Measurements from ENCODE around the gene LHFPL5. TPM values are rescaled to one million over a fixed set of nuclear protein-coding genes. Genes with fewer than 3 reads are reported as not detected.

LHFPL5 gene
- polyA plus RNA-seq, 1 donor = not detected

- no peak for DNase-seq (ENCODE audit: low read depth)
These were observed 10.4 kb upstream of the LHFPL5 start for GRCh38 chr6:35794536-35795452.

- no peak for DNase-seq (ENCODE audit: low read depth)
These were observed 9.6 kb upstream of the LHFPL5 start for GRCh38 chr6:35795453-35796071.

- DNase-seq (ENCODE audit: low read depth) = no peak
These were observed 8.9 kb upstream of the LHFPL5 start for GRCh38 chr6:35796236-35796635.

- no peak for DNase-seq (ENCODE audit: low read depth)
These were observed 7.2 kb upstream of the LHFPL5 start for GRCh38 chr6:35797837-35798526.

GRCh38 chr6:35798706-35799105, 6.4 kb upstream of the LHFPL5 start:
- no peak for DNase-seq (ENCODE audit: low read depth)

- DNase-seq (ENCODE audit: low read depth) = no peak
These were observed 4.0 kb upstream of the LHFPL5 start for GRCh38 chr6:35801148-35801547.

- no peak for DNase-seq (ENCODE audit: low read depth)
These were observed 3.5 kb downstream of the LHFPL5 start for GRCh38 chr6:35808688-35809087.

- no peak for DNase-seq (ENCODE audit: low read depth)
These were observed 4.7 kb downstream of the LHFPL5 start for GRCh38 chr6:35809809-35810208.

- no peak for DNase-seq (ENCODE audit: low read depth)
These were observed 6.0 kb downstream of the LHFPL5 start for GRCh38 chr6:35810971-35811698.

GRCh38 chr6:35811699-35811995, 6.5 kb downstream of the LHFPL5 start:
- no peak for DNase-seq (ENCODE audit: low read depth)

- no peak for DNase-seq (ENCODE audit: low read depth)
These were observed 12.4 kb downstream of the LHFPL5 start for GRCh38 chr6:35817515-35817914.

- DNase-seq (ENCODE audit: low read depth) = no peak
These were observed 18.4 kb downstream of the LHFPL5 start for GRCh38 chr6:35823601-35824000.

GRCh38 chr6:35824552-35825192, 19.5 kb downstream of the LHFPL5 start:
- DNase-seq (ENCODE audit: low read depth) = no peak

- no peak for DNase-seq (ENCODE audit: low read depth)
These were observed 24.2 kb downstream of the LHFPL5 start for GRCh38 chr6:35829306-35829705.

- no peak for DNase-seq (ENCODE audit: low read depth)
These were observed 26.3 kb downstream of the LHFPL5 start for GRCh38 chr6:35831257-35832007.

GRCh38 chr6:35833536-35833935, 28.4 kb downstream of the LHFPL5 start:
- DNase-seq (ENCODE audit: low read depth) = no peak

GRCh38 chr6:35839019-35839418, 33.9 kb downstream of the LHFPL5 start:
- DNase-seq (ENCODE audit: low read depth) = no peak

GRCh38 chr6:35842381-35842780, 37.2 kb downstream of the LHFPL5 start:
- DNase-seq (ENCODE audit: low read depth) = no peak

- DNase-seq (ENCODE audit: low read depth) = no peak
These were observed 39.1 kb downstream of the LHFPL5 start for GRCh38 chr6:35844290-35844689.

GRCh38 chr6:35850208-35850607, 45.1 kb downstream of the LHFPL5 start:
- no peak for DNase-seq (ENCODE audit: low read depth)

- DNase-seq (ENCODE audit: low read depth) = no peak
These were observed 47.8 kb downstream of the LHFPL5 start for GRCh38 chr6:35852994-35853393.

All from forelimb muscle (tissue), 1 donor.